A673 (cell line): ENCODE results near the gene AKAP8.

Experiments
- CTCF ChIP-seq: fragments of 300-800, 200-600 bp; sonication (generic); conservative IDR thresholded peaks from 2 replicates; pipeline ENCODE4 v1.5.1; 2017; ENCODE audit warnings: low read depth, mild to moderate bottlenecking, antibody characterized with exemption, low read length, moderate library complexity, mixed read lengths
- EZH2 ChIP-seq: fragments of 200-600 bp; sonication (generic); IDR thresholded peaks from 2 replicates; pipeline ENCODE4 v1.6.1; 2017; ENCODE audit warnings: borderline replicate concordance, low read depth, mild to moderate bottlenecking, mixed read lengths, antibody characterized with exemption, low read length; ENCODE audit not compliant: poor library complexity, severe bottlenecking

- no peak for TF ChIP-seq CTCF
- TF ChIP-seq EZH2 = no peak
Measured at GRCh38 chr19:15315101-15315500, 64.5 kb downstream of the AKAP8 start.
